Right forelimb (tissue), 1 donor: ENCODE measurements around the gene TYMS.

ENCODE experiments used
- DNase-seq: peaks from one replicate; pipeline ENCODE4 v3.0.0-alpha.2; 2018

TYMS gene

GRCh38 chr18:657311-658000, at the start of gene TYMS:
Gene TYMS (plus strand): TSS chr18:657653. CDS start chr18:657743, 90 bp downstream.
- DNase-seq: peak; percentile 78

GRCh38 chr18:607930-608329, 49.5 kb upstream of the TYMS start:
- DNase-seq: no peak

- no peak for DNase-seq
These were observed 47.1 kb upstream of the TYMS start for GRCh38 chr18:610214-610928.

- DNase-seq: no peak
These were observed 45.3 kb upstream of the TYMS start for GRCh38 chr18:612156-612555.

- no peak for DNase-seq
These were observed 43.3 kb upstream of the TYMS start for GRCh38 chr18:614193-614592.

GRCh38 chr18:615092-615521, 42.3 kb upstream of the TYMS start:
- DNase-seq: no peak

- no peak for DNase-seq
These were observed 41.7 kb upstream of the TYMS start for GRCh38 chr18:615773-616172.

GRCh38 chr18:616380-616995, 41.0 kb upstream of the TYMS start:
- no peak for DNase-seq

GRCh38 chr18:617970-618504, 39.4 kb upstream of the TYMS start:
- no peak for DNase-seq

GRCh38 chr18:618618-619017, 38.8 kb upstream of the TYMS start:
- DNase-seq: no peak

GRCh38 chr18:621291-622043, 36.0 kb upstream of the TYMS start:
- DNase-seq: no peak

GRCh38 chr18:622289-622688, 35.2 kb upstream of the TYMS start:
- DNase-seq: no peak

GRCh38 chr18:623761-624620, 33.5 kb upstream of the TYMS start:
- peak; percentile 75 for DNase-seq

GRCh38 chr18:627231-627630, 30.2 kb upstream of the TYMS start:
- no peak for DNase-seq

- no peak for DNase-seq
These were observed 27.9 kb upstream of the TYMS start for GRCh38 chr18:629269-630150.

GRCh38 chr18:631560-631959, 25.9 kb upstream of the TYMS start:
- DNase-seq: no peak

GRCh38 chr18:634551-635045, 22.9 kb upstream of the TYMS start:
- no peak for DNase-seq

GRCh38 chr18:635171-635570, 22.3 kb upstream of the TYMS start:
- no peak for DNase-seq

GRCh38 chr18:641224-641623, 16.2 kb upstream of the TYMS start:
- no peak for DNase-seq

GRCh38 chr18:644395-645004, 13.0 kb upstream of the TYMS start:
- no peak for DNase-seq
